Heart left ventricle (tissue), 16 donors: ENCODE measurements around the gene SEMA6A. TPM values are rescaled to one million over a fixed set of nuclear protein-coding genes. Genes with fewer than 3 reads are reported as not detected.

Source experiments
- ATAC-seq, 4 donors: fragments of 200-7000 bp; cut with Tn5 transposase; one replicate each; pipeline ENCODE4 v1.9.1; 2020 to 2022; ENCODE audit warnings: moderate library complexity in 4 of 4, mild to moderate bottlenecking in 3 of 4, moderate number of reproducible peaks in 1 of 4
- DNase-seq, 5 donors: peaks; one replicate each; pipeline ENCODE4 v3.0.0-alpha.2; 2020
- H3K27ac ChIP-seq, 12 donors: fragments of 200-600 bp; sonication (generic) in 4 of 12; one replicate each; pipeline versions ENCODE4 v1.5.0 to v1.8.0; 2016 to 2022; ENCODE audit warnings: mild to moderate bottlenecking in 2 of 12
- H3K27me3 ChIP-seq, 9 donors: fragments of 200-600 bp; sonication (generic) in 2 of 9; one replicate each; pipeline versions ENCODE4 v1.5.1 to v1.8.0; 2016 to 2022; ENCODE audit warnings: mild to moderate bottlenecking in 3 of 9
- H3K36me3 ChIP-seq, 9 donors: fragments of 200-600 bp; sonication (generic) in 2 of 9; one replicate each; pipeline versions ENCODE4 v1.5.0 to v1.8.0; 2018 to 2022; ENCODE audit warnings: mild to moderate bottlenecking in 2 of 9
- H3K4me1 ChIP-seq, 12 donors: fragments of 200-600 bp; sonication (generic) in 4 of 12; one replicate each; pipeline versions ENCODE4 v1.5.0 to v1.8.0; 2016 to 2022; ENCODE audit warnings: mild to moderate bottlenecking in 3 of 12
- H3K4me3 ChIP-seq, 12 donors: fragments of 200-600 bp; sonication (generic) in 4 of 12; one replicate each; pipeline versions ENCODE4 v1.5.0 to v1.8.0; 2017 to 2022; ENCODE audit warnings: mild to moderate bottlenecking in 9 of 12, moderate library complexity in 4 of 12
- H3K9me3 ChIP-seq, 12 donors: fragments of 200-600 bp; sonication (generic) in 4 of 12; one replicate each; pipeline versions ENCODE4 v1.5.0 to v1.8.0; 2016 to 2022; ENCODE audit warnings: mild to moderate bottlenecking in 1 of 12
- CTCF ChIP-seq, 12 donors: fragments of 200-600 bp; sonication (generic) in 4 of 12; IDR thresholded peaks; one replicate each; pipeline versions ENCODE4 v1.5.0 to v1.8.0; 2018 to 2022; ENCODE audit warnings: antibody characterized with exemption in 12 of 12, mild to moderate bottlenecking in 5 of 12
- POLR2A ChIP-seq, 2 donors: fragments of 450-650 bp; IDR thresholded peaks; one replicate each; pipeline ENCODE4 v1.6.1; 2017; ENCODE audit warnings: antibody characterized with exemption in 2 of 2, mild to moderate bottlenecking in 2 of 2, moderate library complexity in 2 of 2
- WGBS, 4 donors: extraction: QIAGEN DNeasy Blood & Tissue Kit in 2 of 4; methylation state at CpG; one replicate each; pipeline versions ENCODE4 v1.1.5 to v1.1.7; 2013 to 2018; 5-methylcytosine and 5-hydroxymethylcytosine counted together
- intact Hi-C, 10 donors: fragments of 100-400 bp; cut with DNase I; formaldehyde crosslinking; loops; one replicate each; pipeline versions ENCODE4 v1.11.1 to v1.14.2; 2022
- polyA plus RNA-seq, 2 donors: library from polyadenylated mRNA; stranded (reverse); fragments of 200-250 nt; gene quantifications; one replicate each; pipeline ENCODE4 v1.2.3, GENCODE V29; 2013
- total RNA-seq, 9 donors: library from RNA; depleted of rRNA in 2 of 9; stranded (reverse); fragments of >200 nt in 2 of 9; fragmentation: NEBNext Ultra II Directional in 3 of 9; extraction: Animal tissue kit (Norgen Biotek cat#: 25700) in 3 of 9; gene quantifications; one replicate each; pipeline versions ENCODE4 v1.1.0 to v1.2.4, GENCODE V29; 2016 to 2023
- donor health status: ischemic (EF 13 %, LVEDD 7.1; RV severe dilation, severe dysfunction).
- donor health status: healthy with polysubstance abuse.
- donor health status: DM: no; HTN: yes; CAD: no.
- donor health status: DM: no; HTN: no; CAD: no.
- donor health status: ischemic (EF 25% LVEDD 6.9; RV normal size, moderate dysfunction).
- donor health status: ischemic (EF 25% LVEDD 5.7; RV mildly dilated, moderate dysfunction).
- donor health status: healthy.
- donor health status: DM: yes; HTN: yes; CAD: no.
- donor health status: ischemic (EF 35%, LVEDD 5.7; RV mildly dilated, moderate dysfunction).
- donor health status: nonischemic (EF 11% LVEDD 7.7; RV severe dilation, severe dysfunction).
- donor health status: DM: yes; HTN: yes; CAD: no.
- donor health status: PGD.
- donor health status: ischemic (EF 29% LVEDD 5.4; RV normal size, mild dysfunction).
- donor health status: nonischemic (EF 23%, LVEDD 6.1; RV moderate dilation, normal function).

Gene SEMA6A
- total and polyA plus RNA-seq, 11 donors: 2.2 to 12.7 (median 6.3) TPM

GRCh38 chr5:116508835-116509234 is 65.8 kb downstream of the SEMA6A start:
- Histone ChIP-seq H3K36me3 (peaks cover 0 to 4% (median 0%) of the 10 kb centered on the region in 9 donors), H3K4me3 (no peak overlapping the region), H3K27ac (peak overlapping the region in 1 of 12 donors; percentile 13), H3K4me1 (peaks cover 0 to 19% (median 0%) of the 10 kb centered on the region in 12 donors), H3K9me3 (no peaks in the 10 kb centered on the region), H3K27me3 (no peaks in the 10 kb centered on the region)
- intact Hi-C loops: loop anchor here in 1 of 10 donors (1.0 kb wide), 1 partner anchor 11 kb away; no protein-coding TSS in a partner anchor
- TF ChIP-seq POLR2A (IDR thresholded peaks at IDR 0.05): no peak
- TF ChIP-seq CTCF (IDR thresholded peaks at IDR 0.05): no peak
- DNase-seq: no peak
- 93 to 95% (median 93%) methylated on average over 6 of the region's 6 CpGs for WGBS, 4 donors
- no peak for ATAC-seq

GRCh38 chr5:116507941-116508655 is 66.5 kb downstream of the SEMA6A start:
- ATAC-seq: no peak
- TF ChIP-seq POLR2A (IDR thresholded peaks at IDR 0.05) (no peak), CTCF (IDR thresholded peaks at IDR 0.05) (no peak)
- WGBS, 4 donors: 93 to 96% (median 94%) methylated on average over 10 of the region's 10 CpGs
- peaks cover 0 to 21% (median 1%) of the 10 kb centered on the region in 12 donors for H3K4me1 ChIP-seq
- intact Hi-C loops: loop anchor here in 1 of 10 donors (1.0 kb wide), 1 partner anchor 10 kb away; no protein-coding TSS in a partner anchor
- H3K27me3 ChIP-seq: no peaks in the 10 kb centered on the region
- peaks cover 0 to 9% (median 0%) of the 10 kb centered on the region in 9 donors for H3K36me3 ChIP-seq
- no peaks in the 10 kb centered on the region for H3K9me3 ChIP-seq
- H3K27ac ChIP-seq: peak overlapping the region in 1 of 12 donors; percentile 45
- H3K4me3 ChIP-seq: no peak overlapping the region
- no peak for DNase-seq

- peaks cover 0 to 31% (median 7%) of the 10 kb centered on the region in 12 donors for H3K4me1 ChIP-seq
These were observed 67.5 kb downstream of the SEMA6A start for GRCh38 chr5:116507051-116507537.

More at GRCh38 chr5:116507051-116507537, 67.5 kb downstream of the SEMA6A start:
- intact Hi-C loops: no loop called here
- DNase-seq (no peak), ATAC-seq (no peak)
- 60 to 81% (median 71%) methylated on average over 3 of the region's 3 CpGs for WGBS, 4 donors
- H3K27me3 ChIP-seq: no peaks in the 10 kb centered on the region
- peaks cover 0 to 9% (median 0%) of the 10 kb centered on the region in 9 donors for H3K36me3 ChIP-seq
- TF ChIP-seq POLR2A (IDR thresholded peaks at IDR 0.05) (no peak), CTCF (IDR thresholded peaks at IDR 0.05) (no peak)
- H3K9me3 ChIP-seq: no peaks in the 10 kb centered on the region
- peak overlapping the region in 1 of 12 donors; percentile 45 for H3K27ac ChIP-seq
- no peak overlapping the region for H3K4me3 ChIP-seq
